K562 (cell line): ENCODE data around the gene BIN1. TPM values are rescaled to one million over a fixed set of nuclear protein-coding genes. Genes with fewer than 3 reads are reported as not detected.

Experiments used
- ATAC-seq: fragments of 200-7000 bp; cut with Tn5 transposase; 3 replicates; pipeline ENCODE4 v1.9.1; 2020; ENCODE audit warnings: moderate library complexity
- BruUV-seq: library from RNA; stranded (reverse); fragments of 400-500 nt; replicated peaks from 2 replicates; lab custom pipeline; 2021; lab: Mats Ljungman, UMichigan
- CTCF ChIA-PET: fragments of 300-600 bp; formaldehyde crosslinking; extraction: SDS; loops from one replicate; lab custom pipeline; 2021; ENCODE audit warnings: low intra/inter-chr PET ratio; lab: Yijun Ruan, JAX
- POLR2A ChIA-PET: fragments of 300-600, 350-650 bp; sonication (Branson Sonifier 250); formaldehyde crosslinking; extraction: SDS; loops from one replicate; lab custom pipeline; 2021; ENCODE audit warnings: antibody characterized with exemption, inconsistent platforms; lab: Yijun Ruan, JAX
- DNase-seq, 4 experiments: peaks; one replicate each; pipeline versions ENCODE4 v3.0.0 to v3.0.0-alpha.2; 2011 to 2018; ENCODE audit warnings: low spot score in 3 of 4, mixed read lengths in 3 of 4; ENCODE audit errors: extremely low read depth in 1 of 4
- FAIRE-seq: peaks from 2 replicates; lab custom pipeline; 2011; peaks lifted over from hg19 to GRCh38; lab: Jason Lieb, UNC
- H2AFZ ChIP-seq: 2 replicates; pipeline ENCODE4 v1.6.0; 2011; ENCODE audit warnings: low read depth, low read length, control low read depth, inconsistent platforms
- H3K27ac ChIP-seq: fragments of 200-600 bp; 3 replicates; pipeline ENCODE4 v1.8.0; 2011; ENCODE audit warnings: low read depth, mild to moderate bottlenecking, control low read depth, inconsistent platforms, low read length, moderate library complexity, mixed read lengths; ENCODE audit errors: extremely low read depth
- H3K27me3 ChIP-seq, 2 experiments: fragments of 300-600 bp in 1 of 2; 2 replicates in 1 of 2; 3 replicates in 1 of 2; pipeline versions ENCODE4 v1.6.0 to v1.8.0; 2011; ENCODE audit warnings: inconsistent platforms in 2 of 2, low read length in 2 of 2, mild to moderate bottlenecking in 1 of 2, mixed read lengths in 1 of 2, moderate library complexity in 1 of 2; ENCODE audit not compliant: control insufficient read depth in 2 of 2, insufficient read depth in 2 of 2
- H3K36me3 ChIP-seq: fragments of 300-600 bp; 3 replicates; pipeline ENCODE4 v1.8.0; 2011; ENCODE audit warnings: mild to moderate bottlenecking, low read length, inconsistent platforms; ENCODE audit not compliant: control insufficient read depth, insufficient read depth
- H3K4me1 ChIP-seq, 2 experiments: fragments of 200-600 bp in 1 of 2; replicated peaks in 1 of 2; 2 replicates in 1 of 2; 3 replicates in 1 of 2; pipeline versions ENCODE4 v1.5.1 to v1.8.0; 2011; ENCODE audit warnings: inconsistent platforms in 2 of 2, low read length in 2 of 2, mild to moderate bottlenecking in 1 of 2, mixed read lengths in 1 of 2, moderate library complexity in 1 of 2; ENCODE audit not compliant: control insufficient read depth in 2 of 2, insufficient read depth in 2 of 2
- H3K4me2 ChIP-seq: 2 replicates; pipeline ENCODE4 v1.6.1; 2011; ENCODE audit warnings: low read length, control low read depth, inconsistent platforms, mixed read lengths; ENCODE audit not compliant: insufficient read depth
- H3K4me3 ChIP-seq: fragments of 200-600 bp; sonication (generic), shearing (Covaris generic); 2 replicates; pipeline ENCODE4 v1.5.1; 2016; ENCODE audit warnings: control low read depth, inconsistent platforms
- H3K79me2 ChIP-seq: fragments of 200-600 bp; 3 replicates; pipeline ENCODE4 v1.8.0; 2011; ENCODE audit warnings: low read length, inconsistent platforms; ENCODE audit not compliant: control insufficient read depth, insufficient read depth
- H3K9ac ChIP-seq, 2 experiments: 2 replicates each; pipeline versions ENCODE4 v1.6.0 to v1.6.1; 2011; ENCODE audit warnings: low read depth in 2 of 2, low read length in 2 of 2, control low read depth in 1 of 2, inconsistent platforms in 1 of 2, mild to moderate bottlenecking in 1 of 2, mixed read lengths in 1 of 2; ENCODE audit not compliant: insufficient read depth in 1 of 2
- H3K9me1 ChIP-seq: one replicate; pipeline ENCODE4 v1.6.0; 2011; ENCODE audit warnings: inconsistent platforms, mild to moderate bottlenecking, low read length, moderate library complexity; ENCODE audit not compliant: control insufficient read depth, insufficient read depth
- H3K9me3 ChIP-seq: replicated peaks from 2 replicates; pipeline ENCODE4 v1.5.1; 2011; ENCODE audit warnings: low read depth, low read length, inconsistent platforms; ENCODE audit not compliant: control insufficient read depth, insufficient read depth
- H4K20me1 ChIP-seq: replicated peaks from 2 replicates; pipeline ENCODE4 v1.6.1; 2011; ENCODE audit warnings: low read length, inconsistent platforms, mixed read lengths; ENCODE audit not compliant: control insufficient read depth, insufficient read depth
- ARID2 ChIP-seq: fragments of 450-650 bp; IDR thresholded peaks from 2 replicates; pipeline ENCODE4 v1.6.1; 2017; ENCODE audit warnings: antibody characterized with exemption, mild to moderate bottlenecking
- COPS2 ChIP-seq: fragments of 450-650 bp; conservative IDR thresholded peaks from 2 replicates; pipeline ENCODE4 v1.6.1; 2016; ENCODE audit warnings: mild to moderate bottlenecking, moderate library complexity
- CREBBP ChIP-seq: IDR thresholded peaks from one replicate; pipeline ENCODE4 v1.6.1; 2012; ENCODE audit warnings: low read depth, mild to moderate bottlenecking, control low read depth, inconsistent platforms, low read length
- JUN ChIP-seq, 2 experiments: sonication (generic) in 1 of 2; formaldehyde crosslinking in 1 of 2; IDR thresholded peaks; 2 replicates each; pipeline versions ENCODE4 v1.6.1 to v1.8.0; 2012 to 2022; ENCODE audit warnings: borderline replicate concordance in 2 of 2, mild to moderate bottlenecking in 2 of 2, improper control_type of control experiment in 1 of 2, low read depth in 1 of 2, low read length in 1 of 2, missing genetic modification reagents in 1 of 2
- KAT2B ChIP-seq: IDR thresholded peaks from one replicate; pipeline ENCODE4 v1.6.1; 2012; ENCODE audit warnings: low read depth, mild to moderate bottlenecking, control low read depth, inconsistent platforms, low read length, moderate library complexity
- KAT8 ChIP-seq: fragments of 450-650 bp; IDR thresholded peaks from 2 replicates; pipeline ENCODE4 v1.6.1; 2016; ENCODE audit warnings: low read depth, mild to moderate bottlenecking
- PREB ChIP-seq: sonication (generic); formaldehyde crosslinking; IDR thresholded peaks from 2 replicates; pipeline ENCODE4 v1.8.1; 2023; ENCODE audit warnings: mild to moderate bottlenecking, missing genetic modification reagents
- SRSF1 ChIP-seq: fragments of 200-400 bp; formaldehyde crosslinking; IDR thresholded peaks from 2 replicates; pipeline ENCODE4 v1.6.1; 2017; ENCODE audit warnings: mild to moderate bottlenecking, low read depth, low read length, moderate library complexity
- WHSC1 ChIP-seq: IDR thresholded peaks from one replicate; pipeline ENCODE4 v1.6.1; 2012; ENCODE audit warnings: low read length, control low read depth, inconsistent platforms
- ZEB2 ChIP-seq: fragments of 450-650 bp; IDR thresholded peaks from 2 replicates; pipeline ENCODE4 v1.6.1; 2016
- ZNF512 ChIP-seq: IDR thresholded peaks from 2 replicates; pipeline ENCODE4 v1.6.1; 2016; ENCODE audit warnings: missing genetic modification characterization, missing compliant biosample characterization
- ZNF584 ChIP-seq: fragments of 200-800 bp; sonication (Bioruptor generic); IDR thresholded peaks from 2 replicates; pipeline ENCODE4 v1.6.1; 2016; ENCODE audit warnings: low read depth, mild to moderate bottlenecking, missing genetic modification characterization, missing compliant biosample characterization
- WGBS: fragments of 100-300 bp; shearing (Covaris generic); methylation state at CpG from one replicate; pipeline ENCODE4 v1.1.6; 2016; ENCODE audit warnings: low coverage, mixed read lengths; ENCODE audit not compliant: insufficient coverage; ENCODE audit errors: missing lambda C conversion rate; 5-methylcytosine and 5-hydroxymethylcytosine counted together
- in situ Hi-C: fragments of 300-500 bp; cut with MboI; formaldehyde crosslinking; loops from 4 replicates; pipeline ENCODE4 v1.15.0; 2018; ENCODE audit warnings: inconsistent platforms, mixed read lengths
- intact Hi-C: fragments of 100-400 bp; cut with micrococcal nuclease; formaldehyde crosslinking; loops from 2 replicates; pipeline ENCODE4 v1.14.2; 2022
- polyA plus RNA-seq, 8 experiments: library from polyadenylated mRNA; depleted of rRNA in 4 of 8; stranded (reverse) in 5 of 8; unstranded in 3 of 8; fragments of >200 nt; fragmentation: Nextera tagmentation in 2 of 8; fragmentation: Illumina TruSeq in 1 of 8; extraction: Ambion mirVana in 2 of 8; extraction: Trizol in 1 of 8; gene quantifications; 2 replicates each; pipeline versions ENCODE4 v1.2.1 to v1.2.3, GENCODE V29; 2011 to 2014; ENCODE audit warnings: inconsistent platforms in 1 of 8, missing spikeins in 1 of 8
- total RNA-seq, 7 experiments: library from RNA; depleted of rRNA in 6 of 7; stranded (reverse); fragments of >200 nt in 6 of 7; fragmentation: Illumina TruSeq in 2 of 7; extraction: Trizol in 2 of 7; gene quantifications; 2 replicates each; pipeline versions ENCODE4 v1.2.1 to v1.2.3, GENCODE V29; 2011 to 2021; ENCODE audit warnings: low replicate concordance in 1 of 7
- TF ChIP-seq, protein P1 (sequence below): IDR thresholded peaks from 2 replicates; pipeline ENCODE4 v1.6.1; 2011; ENCODE audit not compliant: insufficient read length; ENCODE audit errors: extremely low read depth
- TF ChIP-seq, protein P2 (sequence below), 2 experiments: IDR thresholded peaks; 2 replicates each; pipeline ENCODE4 v1.6.1; 2011; ENCODE audit warnings: borderline replicate concordance in 1 of 2, control low read depth in 1 of 2, low read depth in 1 of 2, low read length in 1 of 2, mild to moderate bottlenecking in 1 of 2, mixed read lengths in 1 of 2, moderate library complexity in 1 of 2; ENCODE audit not compliant: insufficient read depth in 1 of 2, insufficient read length in 1 of 2, poor library complexity in 1 of 2, severe bottlenecking in 1 of 2; ENCODE audit errors: extremely low read depth in 1 of 2

The BIN1 gene
- total and polyA plus RNA-seq, 9 of the 15 experiments (the other 6 are each of a cell fraction or from before 2014, with no cell fraction given): 0.04 to 2.8 (median 0.79) TPM; not detected in 1

- ChIA-PET POLR2A (no interaction called here), CTCF (no interaction called here)
- WGBS: 2% methylated on average over 7 of the region's 7 CpGs
- H3K9me1 ChIP-seq: no peaks in the 10 kb centered on the region
- no peak for DNase-seq
- in situ Hi-C loops: no loop called here
- ATAC-seq: no peak
- H3K4me1 ChIP-seq: no peaks in the 10 kb centered on the region
- intact Hi-C loops: no loop called here
- no peak overlapping the region for H3K27ac ChIP-seq
- no peaks in the 10 kb centered on the region for H3K36me3 ChIP-seq
- H3K9ac ChIP-seq: no peak overlapping the region
- H3K4me3 ChIP-seq: no peak overlapping the region
- no peaks in the 10 kb centered on the region for H3K79me2 ChIP-seq
- no TSS peak for BruUV-seq
- no peaks in the 10 kb centered on the region for H4K20me1 ChIP-seq
- no peak for FAIRE-seq
- H3K27me3 ChIP-seq: peaks cover 6 to 49% of the 10 kb centered on the region in 2 experiments; a peak in 3 of 5 replicates
- H2AFZ ChIP-seq: no peak overlapping the region
- no peaks in the 10 kb centered on the region for H3K9me3 ChIP-seq
- H3K4me2 ChIP-seq: no peak overlapping the region
- TF ChIP-seq CREBBP: no peak
- no peak for TF ChIP-seq ZNF512 (tag)
- no peak for TF ChIP-seq WHSC1
- no peak for TF ChIP-seq COPS2
- TF ChIP-seq SRSF1: no peak
- no peak for TF ChIP-seq ARID2
- TF ChIP-seq, protein P1, sequence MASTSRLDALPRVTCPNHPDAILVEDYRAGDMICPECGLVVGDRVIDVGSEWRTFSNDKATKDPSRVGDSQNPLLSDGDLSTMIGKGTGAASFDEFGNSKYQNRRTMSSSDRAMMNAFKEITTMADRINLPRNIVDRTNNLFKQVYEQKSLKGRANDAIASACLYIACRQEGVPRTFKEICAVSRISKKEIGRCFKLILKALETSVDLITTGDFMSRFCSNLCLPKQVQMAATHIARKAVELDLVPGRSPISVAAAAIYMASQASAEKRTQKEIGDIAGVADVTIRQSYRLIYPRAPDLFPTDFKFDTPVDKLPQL: no peak
- TF ChIP-seq, protein P2, sequence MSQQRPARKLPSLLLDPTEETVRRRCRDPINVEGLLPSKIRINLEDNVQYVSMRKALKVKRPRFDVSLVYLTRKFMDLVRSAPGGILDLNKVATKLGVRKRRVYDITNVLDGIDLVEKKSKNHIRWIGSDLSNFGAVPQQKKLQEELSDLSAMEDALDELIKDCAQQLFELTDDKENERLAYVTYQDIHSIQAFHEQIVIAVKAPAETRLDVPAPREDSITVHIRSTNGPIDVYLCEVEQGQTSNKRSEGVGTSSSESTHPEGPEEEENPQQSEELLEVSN (IDR thresholded peaks at IDR 0.05; ENCODE audit: borderline replicate concordance in 1 of 2, extremely low read depth in 1 of 2, insufficient read depth in 1 of 2, insufficient read length in 1 of 2, low read depth in 1 of 2, low read length in 1 of 2, poor library complexity in 1 of 2, severe bottlenecking in 1 of 2): no peak
- no peak for TF ChIP-seq PREB
- no peak for TF ChIP-seq ZNF584 (CRISPR knock-in tag)
- TF ChIP-seq KAT8: no peak
- TF ChIP-seq JUN (IDR thresholded peaks at IDR 0.05; ENCODE audit: borderline replicate concordance, low read depth, low read length): no peak
- no peak for TF ChIP-seq JUN (CRISPR knock-in tag; IDR thresholded peaks at IDR 0.05; ENCODE audit: borderline replicate concordance)
- no peak for TF ChIP-seq ZEB2
- TF ChIP-seq KAT2B: no peak
Observed at GRCh38 chr2:127012868-127013267, 94.1 kb downstream of the BIN1 start.
